Measurements from ENCODE around the gene AKNA. TPM values are rescaled to one million over a fixed set of nuclear protein-coding genes. Genes with fewer than 3 reads are reported as not detected.

AKNA gene
- total RNA-seq, 4 donors from 2014 or later, result 8.8 to 24.3 (median 19.0) TPM

DNA sequence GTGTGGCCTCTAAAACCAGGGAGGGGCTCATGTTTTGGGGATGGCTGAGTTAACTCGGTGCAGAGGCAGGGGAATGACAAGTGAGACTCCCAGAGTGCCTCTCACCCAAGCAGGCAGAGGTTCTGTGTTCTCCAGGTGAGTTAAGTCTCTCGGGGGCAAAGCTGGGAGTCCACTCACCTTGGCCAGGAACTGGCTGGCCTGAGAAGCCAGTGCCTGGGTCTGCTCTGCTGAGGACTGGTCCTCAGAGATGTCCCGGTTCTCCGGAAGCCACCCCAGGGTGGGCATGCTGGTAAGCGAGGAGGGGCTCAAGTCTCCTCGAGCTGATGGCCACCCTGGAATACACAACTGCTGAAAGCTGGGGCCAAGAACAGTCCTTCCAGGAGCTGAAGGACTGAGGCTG, 20.4 kb downstream of the AKNA start:
- no peak for TF ChIP-seq CTCF (IDR thresholded peaks at IDR 0.05)
- no peak for TF ChIP-seq EP300 (IDR thresholded peaks at IDR 0.05)
- WGBS, 2 donors (ENCODE audit: low coverage in 1 of 2), result 63% methylated on average over 1 of the region's 6 CpGs; no CpG with 5 or more reads in 1 of the 2 donors
- H3K4me1 ChIP-seq, result peaks cover 0 to 29% (median 2%) of the 10 kb centered on the region in 3 donors
- H3K36me3 ChIP-seq, result peaks cover 0 to 79% of the 10 kb centered on the region in 2 donors
- ATAC-seq, result no peak
- H3K9me3 ChIP-seq, result no peaks in the 10 kb centered on the region
- peak overlapping the region in 1 of 4 donors; percentile 4 for H3K27ac ChIP-seq
- no peak overlapping the region for H3K4me3 ChIP-seq
- H3K27me3 ChIP-seq, result no peaks in the 10 kb centered on the region

DNA sequence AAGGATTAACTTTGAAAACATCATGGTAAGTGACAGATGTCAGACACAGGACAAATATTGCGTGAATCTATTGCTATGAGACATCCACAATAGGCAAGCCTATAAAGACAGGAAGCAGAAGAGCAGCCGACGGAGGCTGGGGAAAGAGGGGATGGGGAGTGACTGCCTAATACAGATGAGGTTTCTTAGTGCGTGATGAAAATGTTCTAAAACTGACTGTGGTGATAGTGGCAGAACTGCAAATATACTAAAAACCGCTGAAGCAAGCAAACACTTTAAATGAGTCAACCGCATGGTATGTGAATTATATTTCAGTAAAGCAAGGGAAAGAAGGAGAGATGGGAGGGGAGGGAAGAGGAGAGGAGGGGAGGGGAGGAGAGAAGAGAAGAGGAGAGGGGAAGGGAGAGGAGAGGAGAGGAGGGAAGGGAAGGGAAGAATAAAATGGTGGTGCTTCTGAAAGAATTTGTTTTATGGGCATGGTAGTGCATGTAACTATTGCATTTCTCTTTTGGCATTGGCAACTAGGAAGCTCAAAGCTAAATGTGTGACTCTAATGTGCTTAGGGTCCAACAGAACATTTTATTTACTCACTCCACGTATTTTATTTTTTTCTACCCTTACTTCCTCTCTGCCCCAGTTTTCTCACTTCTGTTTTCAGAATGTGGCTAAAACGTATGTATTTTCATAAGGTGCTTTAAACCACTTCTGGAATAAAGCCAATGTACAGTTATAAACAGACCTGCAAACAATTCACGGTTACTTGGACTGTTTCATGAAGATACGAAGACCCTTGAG, 21.3 kb downstream of the AKNA start:
- ATAC-seq, result peak; percentile 28
- 46 to 56% methylated on average over 9 to 10 of the region's 10 CpGs for WGBS, 2 donors (ENCODE audit: low coverage in 1 of 2)
- Histone ChIP-seq H3K27me3 (no peaks in the 10 kb centered on the region), H3K4me1 (peaks cover 0 to 21% (median 0%) of the 10 kb centered on the region in 3 donors), H3K27ac (peak overlapping the region in 2 of 4 donors; percentile 29 to 32), H3K9me3 (no peaks in the 10 kb centered on the region), H3K36me3 (peaks cover 0 to 85% of the 10 kb centered on the region in 2 donors), H3K4me3 (no peak overlapping the region)
- TF ChIP-seq EP300 (IDR thresholded peaks at IDR 0.05), result no peak
- TF ChIP-seq CTCF (IDR thresholded peaks at IDR 0.05), result no peak
- no peak for TF ChIP-seq POLR2AphosphoS5 (IDR thresholded peaks at IDR 0.05)
- TF ChIP-seq POLR2A (IDR thresholded peaks at IDR 0.05), result no peak

DNA sequence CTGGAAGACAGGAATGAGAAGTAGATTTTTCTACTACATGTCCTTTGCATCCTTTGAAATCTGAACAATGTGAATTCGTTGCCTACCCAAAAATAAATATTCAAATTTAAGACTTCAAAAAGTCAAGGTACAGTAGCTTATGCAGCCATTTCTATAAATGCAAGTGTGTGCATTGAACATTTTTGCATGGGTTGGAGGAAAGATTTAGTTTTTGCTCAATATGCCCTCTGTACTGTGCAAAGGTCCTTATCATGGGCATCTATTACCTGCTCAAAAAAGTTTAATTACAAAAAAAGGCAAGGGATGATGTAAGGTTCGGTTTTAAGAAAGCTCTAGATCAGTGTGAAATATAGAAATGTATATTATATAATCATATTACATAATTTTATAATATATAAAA, 22.6 kb downstream of the AKNA start:
- ATAC-seq, result no peak
- Histone ChIP-seq H3K9me3 (no peaks in the 10 kb centered on the region), H3K27ac (no peak overlapping the region)

GRCh38 chr9:114364134-114365041, 23.4 kb downstream of the AKNA start:
- ATAC-seq, result peak; percentile 64
- WGBS, 2 donors (ENCODE audit: low coverage in 1 of 2), result 61 to 76% methylated on average over 4 of the region's 6 CpGs
- H3K4me1 ChIP-seq, result peaks cover 0 to 7% (median 0%) of the 10 kb centered on the region in 3 donors
- no peak for TF ChIP-seq CTCF (IDR thresholded peaks at IDR 0.05)
- peak; percentile 39 for TF ChIP-seq POLR2AphosphoS5 (IDR thresholded peaks at IDR 0.05)
- peaks cover 0 to 96% of the 10 kb centered on the region in 2 donors for H3K36me3 ChIP-seq
- H3K27me3 ChIP-seq, result no peaks in the 10 kb centered on the region
- H3K9me3 ChIP-seq, result no peaks in the 10 kb centered on the region
- no peak overlapping the region for H3K4me3 ChIP-seq
- H3K27ac ChIP-seq, result no peak overlapping the region

More for the DNA sequence above, 22.6 kb downstream of the AKNA start:
- no peak overlapping the region for H3K4me3 ChIP-seq
- H3K27me3 ChIP-seq, result no peaks in the 10 kb centered on the region
- WGBS, 2 donors (ENCODE audit: low coverage in 1 of 2), result 76 to 83% methylated on average over 2 of the region's 2 CpGs
- H3K4me1 ChIP-seq, result peaks cover 0 to 8% (median 0%) of the 10 kb centered on the region in 3 donors
- peaks cover 0 to 91% of the 10 kb centered on the region in 2 donors for H3K36me3 ChIP-seq
- TF ChIP-seq CTCF (IDR thresholded peaks at IDR 0.05) (no peak), POLR2A (IDR thresholded peaks at IDR 0.05) (no peak), POLR2AphosphoS5 (IDR thresholded peaks at IDR 0.05) (no peak), EP300 (IDR thresholded peaks at IDR 0.05) (no peak)
